ENCODE results near the gene C6orf141.

GRCh38 chr6:49553384-49553783 is 2.9 kb downstream of the C6orf141 start:
- TF ChIP-seq CTCF (IDR thresholded peaks at IDR 0.05; ENCODE audit: low read depth, low read length, missing input control) (no peak), RAD21 (IDR thresholded peaks at IDR 0.05) (no peak), FOXA1 (IDR thresholded peaks at IDR 0.05) (no peak), ATF3 (IDR thresholded peaks at IDR 0.05) (no peak), MAX (IDR thresholded peaks at IDR 0.05) (no peak), ZBTB33 (IDR thresholded peaks at IDR 0.05) (no peak), YY1 (IDR thresholded peaks at IDR 0.05) (no peak), GABPA (IDR thresholded peaks at IDR 0.05 in 1 of 2, conservative IDR thresholded peaks at IDR 0.05 in 1 of 2) (no peak), RXRA (IDR thresholded peaks at IDR 0.05) (no peak), TAF1 (conservative IDR thresholded peaks at IDR 0.05) (no peak), REST (IDR thresholded peaks at IDR 0.05) (no peak)

Data from liver (tissue), 3 donors.